A673 (cell line): ENCODE results near the gene IL21R. TPM values are rescaled to one million over a fixed set of nuclear protein-coding genes. Genes with fewer than 3 reads are reported as not detected.
A peak's percentile ranks its signal among the peaks of the same experiment; 100 is the strongest.

ENCODE experiments used
- Bru-seq: library from RNA; stranded (reverse); fragments of 400-500 nt; gene quantifications from one replicate; lab custom pipeline; 2021; lab: Mats Ljungman, UMichigan
- BruChase-seq, 2 experiments: library from RNA; stranded (reverse); fragments of 400-500 nt; gene quantifications; one replicate each; lab custom pipeline; 2021; lab: Mats Ljungman, UMichigan
- BruUV-seq: library from RNA; stranded (reverse); fragments of 400-500 nt; replicated peaks from 2 replicates; lab custom pipeline; 2021; lab: Mats Ljungman, UMichigan
- CTCF ChIA-PET: fragments of 300-600 bp; sonication (Branson Sonifier 250); formaldehyde crosslinking; loops from one replicate; lab custom pipeline; 2022; ENCODE audit warnings: antibody characterized with exemption; lab: Charles Lee
- POLR2A ChIA-PET: fragments of 300-600 bp; sonication (Branson Sonifier 250); formaldehyde crosslinking; loops from one replicate; lab custom pipeline; 2022; ENCODE audit warnings: antibody characterized with exemption; ENCODE audit not compliant: low non-redundant PET; lab: Charles Lee
- DNase-seq: peaks from one replicate; pipeline ENCODE4 v3.0.0-alpha.2; 2015; ENCODE audit warnings: low spot score
- H3K27ac ChIP-seq: fragments of 200-600 bp; sonication (generic); 2 replicates; pipeline ENCODE4 v1.5.1; 2016; ENCODE audit warnings: mixed run types, low read depth, mild to moderate bottlenecking, mixed read lengths, antibody characterized with exemption, low read length; ENCODE audit not compliant: poor library complexity, severe bottlenecking
- H3K27me3 ChIP-seq: fragments of 200-600 bp; sonication (generic); replicated peaks from 2 replicates; pipeline ENCODE4 v1.6.1; 2017; ENCODE audit warnings: mixed run types, low read depth, mild to moderate bottlenecking, mixed read lengths, antibody characterized with exemption, low read length; ENCODE audit not compliant: insufficient read depth, poor library complexity
- H3K36me3 ChIP-seq: fragments of 200-600 bp; sonication (generic); 2 replicates; pipeline ENCODE4 v1.6.1; 2016; ENCODE audit warnings: mixed run types, mild to moderate bottlenecking, mixed read lengths, antibody characterized with exemption, low read length; ENCODE audit not compliant: insufficient read depth, poor library complexity, severe bottlenecking
- H3K4me1 ChIP-seq: fragments of 200-600 bp; sonication (generic); 2 replicates; pipeline ENCODE4 v1.6.1; 2017; ENCODE audit warnings: mixed run types, mild to moderate bottlenecking, mixed read lengths, antibody characterized with exemption, low read length; ENCODE audit not compliant: insufficient read depth, poor library complexity, severe bottlenecking
- H3K4me3 ChIP-seq: fragments of 200-600 bp; sonication (generic); 2 replicates; pipeline ENCODE4 v1.5.1; 2016; ENCODE audit warnings: low read depth, mixed run types, mild to moderate bottlenecking, mixed read lengths, low read length; ENCODE audit not compliant: poor library complexity, severe bottlenecking
- H3K9me3 ChIP-seq: fragments of 200-600 bp; sonication (generic); 2 replicates; pipeline ENCODE4 v1.6.1; 2016; ENCODE audit warnings: mixed run types, low read depth, mild to moderate bottlenecking, mixed read lengths, antibody characterized with exemption, low read length; ENCODE audit not compliant: poor library complexity, severe bottlenecking
- CTCF ChIP-seq: fragments of 300-800, 200-600 bp; sonication (generic); conservative IDR thresholded peaks from 2 replicates; pipeline ENCODE4 v1.5.1; 2017; ENCODE audit warnings: low read depth, mild to moderate bottlenecking, antibody characterized with exemption, low read length, moderate library complexity, mixed read lengths
- EZH2 ChIP-seq: fragments of 200-600 bp; sonication (generic); IDR thresholded peaks from 2 replicates; pipeline ENCODE4 v1.6.1; 2017; ENCODE audit warnings: borderline replicate concordance, low read depth, mild to moderate bottlenecking, mixed read lengths, antibody characterized with exemption, low read length; ENCODE audit not compliant: poor library complexity, severe bottlenecking
- intact Hi-C: fragments of 100-400 bp; cut with micrococcal nuclease; formaldehyde crosslinking; loops from one replicate; pipeline ENCODE4 v1.10.0; 2022; ENCODE audit not compliant: unreplicated experiment
- long read RNA-seq: library from polyadenylated mRNA; stranded (forward); transcript quantifications from one replicate; pipeline ENCODE4 v2.0.0, GENCODE V29; 2022
- total RNA-seq: library from RNA; stranded (reverse); gene quantifications from 2 replicates; pipeline ENCODE4 v1.2.3, GENCODE V29; 2021

The IL21R gene
- total RNA-seq (0.19 and 0.39 TPM in 2 replicates), Bru-seq, nascent RNA (percentile 11 among the genes with signal in this experiment), BruChase-seq, experiment 1, labeled RNA remaining after a 2-hour chase (percentile 4 among the genes with signal in this experiment), BruChase-seq, experiment 2, labeled RNA remaining after a 6-hour chase (percentile 5 among the genes with signal in this experiment)
- long read RNA-seq, partial matches to known transcripts, result 0 of 2 reads
- long read RNA-seq, other reads (novel, unspliced or antisense), result 1 of 2 reads

GRCh38 chr16:27401768-27402568 is at the start of gene IL21R:
Gene IL21R, plus strand, starts transcription at chr16:27402174. Its CDS starts 27,898 bp downstream, at chr16:27430072.
- CTCF ChIA-PET, result no interaction called here
- no peaks in the 10 kb centered on the region for H3K27me3 ChIP-seq
- no peaks in the 10 kb centered on the region for H3K9me3 ChIP-seq
- peaks cover 7% of the 10 kb centered on the region for H3K4me1 ChIP-seq
- no peak within 1 kb of the TSS for H3K27ac ChIP-seq
- BruUV-seq, result no TSS peak
- POLR2A ChIA-PET, result no interaction called here
- no peaks in the 10 kb centered on the region for H3K36me3 ChIP-seq
- peak; percentile 68 for DNase-seq
- no peak within 1 kb of the TSS for H3K4me3 ChIP-seq
- intact Hi-C loops, result no loop called here
- TF ChIP-seq CTCF (no peak), EZH2 (no peak)

GRCh38 chr16:27353853-27354252 is 48.1 kb upstream of the IL21R start:
- H3K4me3 ChIP-seq, result no peak overlapping the region
- ChIA-PET CTCF (no interaction called here), POLR2A (no interaction called here)
- BruUV-seq, result no TSS peak
- H3K9me3 ChIP-seq, result no peaks in the 10 kb centered on the region
- no peaks in the 10 kb centered on the region for H3K27me3 ChIP-seq
- no peak for DNase-seq
- H3K36me3 ChIP-seq, result peaks cover 4% of the 10 kb centered on the region
- H3K27ac ChIP-seq, result no peak overlapping the region
- TF ChIP-seq EZH2 (no peak), CTCF (no peak)
- no peaks in the 10 kb centered on the region for H3K4me1 ChIP-seq
- intact Hi-C loops, result no loop called here

- CTCF ChIA-PET, result interaction anchor here (0.7 kb wide), 1 partner anchor 99 kb away, joined by 7 read pairs; no protein-coding TSS in a partner anchor
- H3K27me3 ChIP-seq, result no peaks in the 10 kb centered on the region
- intact Hi-C loops, result no loop called here
- no peak overlapping the region for H3K27ac ChIP-seq
- DNase-seq, result peak; percentile 71
- TF ChIP-seq CTCF (peak; percentile 60), EZH2 (no peak)
- H3K9me3 ChIP-seq, result no peaks in the 10 kb centered on the region
- H3K36me3 ChIP-seq, result peaks cover 4% of the 10 kb centered on the region
- H3K4me3 ChIP-seq, result no peak overlapping the region
- no TSS peak for BruUV-seq
- H3K4me1 ChIP-seq, result no peaks in the 10 kb centered on the region
- POLR2A ChIA-PET, result no interaction called here
Measured at GRCh38 chr16:27355610-27356009, 46.4 kb upstream of the IL21R start.
